ENCODE measurements around the gene SLC7A9.

DNA sequence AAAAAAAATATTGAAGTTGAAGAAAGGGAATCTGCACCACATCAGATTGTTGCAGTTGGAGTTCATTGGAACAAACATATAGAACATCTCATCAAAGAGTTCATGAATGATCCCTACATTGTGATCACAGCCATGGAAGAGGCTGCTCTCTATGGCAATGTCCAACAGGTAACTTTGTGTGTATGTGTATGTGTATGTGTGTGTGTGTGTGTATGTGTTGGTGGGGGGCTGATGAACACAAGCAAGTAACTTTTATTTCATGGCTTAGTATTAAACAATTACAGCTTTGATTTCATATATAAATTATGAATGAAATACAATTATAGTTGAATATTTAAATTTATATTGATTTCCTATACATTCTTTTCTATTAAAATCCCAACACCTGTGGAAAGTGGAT is 69.4 kb downstream of the SLC7A9 start:
- TF ChIP-seq POLR2A (IDR thresholded peaks at IDR 0.05): no peak
- TF ChIP-seq, protein P1, sequence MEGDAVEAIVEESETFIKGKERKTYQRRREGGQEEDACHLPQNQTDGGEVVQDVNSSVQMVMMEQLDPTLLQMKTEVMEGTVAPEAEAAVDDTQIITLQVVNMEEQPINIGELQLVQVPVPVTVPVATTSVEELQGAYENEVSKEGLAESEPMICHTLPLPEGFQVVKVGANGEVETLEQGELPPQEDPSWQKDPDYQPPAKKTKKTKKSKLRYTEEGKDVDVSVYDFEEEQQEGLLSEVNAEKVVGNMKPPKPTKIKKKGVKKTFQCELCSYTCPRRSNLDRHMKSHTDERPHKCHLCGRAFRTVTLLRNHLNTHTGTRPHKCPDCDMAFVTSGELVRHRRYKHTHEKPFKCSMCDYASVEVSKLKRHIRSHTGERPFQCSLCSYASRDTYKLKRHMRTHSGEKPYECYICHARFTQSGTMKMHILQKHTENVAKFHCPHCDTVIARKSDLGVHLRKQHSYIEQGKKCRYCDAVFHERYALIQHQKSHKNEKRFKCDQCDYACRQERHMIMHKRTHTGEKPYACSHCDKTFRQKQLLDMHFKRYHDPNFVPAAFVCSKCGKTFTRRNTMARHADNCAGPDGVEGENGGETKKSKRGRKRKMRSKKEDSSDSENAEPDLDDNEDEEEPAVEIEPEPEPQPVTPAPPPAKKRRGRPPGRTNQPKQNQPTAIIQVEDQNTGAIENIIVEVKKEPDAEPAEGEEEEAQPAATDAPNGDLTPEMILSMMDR (IDR thresholded peaks at IDR 0.05): no peak
